Activated T-helper 17 cell treated with anti-CD3 and anti-CD28 coated beads, Interleukin-2, amount 50 U/mL, for 72 hours (primary cell): ENCODE measurements around the gene MRPS6. TPM values are rescaled to one million over a fixed set of nuclear protein-coding genes. Genes with fewer than 3 reads are reported as not detected.
A peak's percentile ranks its signal among the peaks of the same experiment; 100 is the strongest.

Experiments
- ATAC-seq: fragments of 150-1000 bp; cut with Tn5 transposase; replicated peaks from 2 replicates; pipeline ENCODE4 v1.10.0; 2021; ENCODE audit warnings: mild to moderate bottlenecking, moderate library complexity
- H3K27ac Mint-ChIP-seq: one replicate; pipeline ENCODE4 v1.8.0; 2022; ENCODE audit warnings: mixed read lengths
- H3K27me3 Mint-ChIP-seq: one replicate; pipeline ENCODE4 v1.8.0; 2022; ENCODE audit warnings: mixed read lengths
- H3K36me3 Mint-ChIP-seq: one replicate; pipeline ENCODE4 v1.8.0; 2022; ENCODE audit warnings: low read depth, mild to moderate bottlenecking, mixed read lengths
- H3K4me1 Mint-ChIP-seq: one replicate; pipeline ENCODE4 v1.8.0; 2022; ENCODE audit warnings: mixed read lengths
- H3K4me3 Mint-ChIP-seq: one replicate; pipeline ENCODE4 v1.8.0; 2022; ENCODE audit warnings: mild to moderate bottlenecking, mixed read lengths
- H3K9me3 Mint-ChIP-seq: one replicate; pipeline ENCODE4 v1.8.0; 2022; ENCODE audit warnings: mixed read lengths
- total RNA-seq, 2 donors: library from RNA; stranded (reverse); gene quantifications; one replicate each; pipeline ENCODE4 v1.2.3, GENCODE V29; 2022

Gene MRPS6
- total RNA-seq, 2 donors from 2014 or later, result 131 to 141 TPM

GRCh38 chr21:34148826-34149558 lies 75.6 kb downstream of the MRPS6 start:
- no peaks in the 10 kb centered on the region for H3K27me3 Mint-ChIP-seq
- no peak overlapping the region for H3K4me3 Mint-ChIP-seq
- H3K9me3 Mint-ChIP-seq, result peaks cover 5% of the 10 kb centered on the region
- no peak for ATAC-seq
- H3K4me1 Mint-ChIP-seq, result peaks cover 18% of the 10 kb centered on the region
- no peak overlapping the region for H3K27ac Mint-ChIP-seq
- peaks cover 21% of the 10 kb centered on the region for H3K36me3 Mint-ChIP-seq

- H3K27ac Mint-ChIP-seq, result peak overlapping the region; percentile 36
- H3K4me3 Mint-ChIP-seq, result no peak overlapping the region
- H3K27me3 Mint-ChIP-seq, result no peaks in the 10 kb centered on the region
- peak; percentile 53 for ATAC-seq
- H3K9me3 Mint-ChIP-seq, result peaks cover 5% of the 10 kb centered on the region
- H3K36me3 Mint-ChIP-seq, result peaks cover 7% of the 10 kb centered on the region
- peaks cover 16% of the 10 kb centered on the region for H3K4me1 Mint-ChIP-seq
Observed at GRCh38 chr21:34152500-34152899, 79.1 kb downstream of the MRPS6 start.

GRCh38 chr21:34154878-34155277 lies 81.5 kb downstream of the MRPS6 start:
- Mint-ChIP-seq H3K27ac (peak overlapping the region; percentile 39), H3K27me3 (no peaks in the 10 kb centered on the region), H3K4me1 (peaks cover 16% of the 10 kb centered on the region), H3K36me3 (no peaks in the 10 kb centered on the region), H3K9me3 (peaks cover 9% of the 10 kb centered on the region), H3K4me3 (no peak overlapping the region)
- peak; percentile 70 for ATAC-seq

GRCh38 chr21:34156957-34157356 lies 83.6 kb downstream of the MRPS6 start:
- Mint-ChIP-seq H3K4me1 (peaks cover 16% of the 10 kb centered on the region), H3K27ac (no peak overlapping the region), H3K27me3 (no peaks in the 10 kb centered on the region), H3K36me3 (no peaks in the 10 kb centered on the region), H3K9me3 (peaks cover 9% of the 10 kb centered on the region), H3K4me3 (no peak overlapping the region)
- peak; percentile 22 for ATAC-seq

- no peaks in the 10 kb centered on the region for H3K36me3 Mint-ChIP-seq
- no peaks in the 10 kb centered on the region for H3K27me3 Mint-ChIP-seq
- ATAC-seq, result no peak
- H3K9me3 Mint-ChIP-seq, result peaks cover 10% of the 10 kb centered on the region
- peak overlapping the region; percentile 23 for H3K27ac Mint-ChIP-seq
- H3K4me1 Mint-ChIP-seq, result peaks cover 12% of the 10 kb centered on the region
- no peak overlapping the region for H3K4me3 Mint-ChIP-seq
Observed at GRCh38 chr21:34157521-34157920, 84.1 kb downstream of the MRPS6 start.

- Mint-ChIP-seq H3K27me3 (no peaks in the 10 kb centered on the region), H3K9me3 (peaks cover 8% of the 10 kb centered on the region), H3K36me3 (peaks cover under 1% of the 10 kb centered on the region), H3K27ac (no peak overlapping the region), H3K4me1 (peaks cover 4% of the 10 kb centered on the region), H3K4me3 (no peak overlapping the region)
- no peak for ATAC-seq
Observed at GRCh38 chr21:34158866-34159835, 85.8 kb downstream of the MRPS6 start.

GRCh38 chr21:34166468-34166867 lies 93.1 kb downstream of the MRPS6 start:
- peaks cover 23% of the 10 kb centered on the region for H3K36me3 Mint-ChIP-seq
- H3K9me3 Mint-ChIP-seq, result peaks cover 30% of the 10 kb centered on the region
- no peak overlapping the region for H3K4me3 Mint-ChIP-seq
- no peak overlapping the region for H3K27ac Mint-ChIP-seq
- no peaks in the 10 kb centered on the region for H3K27me3 Mint-ChIP-seq
- no peaks in the 10 kb centered on the region for H3K4me1 Mint-ChIP-seq
- ATAC-seq, result no peak

GRCh38 chr21:34170886-34171285 lies 97.5 kb downstream of the MRPS6 start:
- H3K4me3 Mint-ChIP-seq, result no peak overlapping the region
- no peak for ATAC-seq
- H3K27ac Mint-ChIP-seq, result no peak overlapping the region
- no peaks in the 10 kb centered on the region for H3K4me1 Mint-ChIP-seq
- H3K36me3 Mint-ChIP-seq, result peaks cover 17% of the 10 kb centered on the region
- peaks cover 42% of the 10 kb centered on the region for H3K9me3 Mint-ChIP-seq
- no peaks in the 10 kb centered on the region for H3K27me3 Mint-ChIP-seq

GRCh38 chr21:34174470-34174869 lies 101.1 kb downstream of the MRPS6 start:
- Mint-ChIP-seq H3K36me3 (peaks cover 12% of the 10 kb centered on the region), H3K27me3 (no peaks in the 10 kb centered on the region), H3K4me1 (no peaks in the 10 kb centered on the region), H3K27ac (no peak overlapping the region), H3K4me3 (no peak overlapping the region), H3K9me3 (peaks cover 25% of the 10 kb centered on the region)
- ATAC-seq, result no peak

GRCh38 chr21:34176448-34176847 lies 103.1 kb downstream of the MRPS6 start:
- Mint-ChIP-seq H3K4me3 (no peak overlapping the region), H3K27me3 (no peaks in the 10 kb centered on the region), H3K4me1 (no peaks in the 10 kb centered on the region), H3K9me3 (peaks cover 22% of the 10 kb centered on the region), H3K27ac (no peak overlapping the region), H3K36me3 (peaks cover 6% of the 10 kb centered on the region)
- no peak for ATAC-seq

GRCh38 chr21:34177919-34178567 lies 104.7 kb downstream of the MRPS6 start:
- Mint-ChIP-seq H3K4me3 (no peak overlapping the region), H3K36me3 (peaks cover 6% of the 10 kb centered on the region), H3K4me1 (peaks cover 4% of the 10 kb centered on the region), H3K9me3 (peaks cover 16% of the 10 kb centered on the region), H3K27me3 (no peaks in the 10 kb centered on the region), H3K27ac (no peak overlapping the region)
- ATAC-seq, result no peak

- H3K36me3 Mint-ChIP-seq, result no peaks in the 10 kb centered on the region
- no peak overlapping the region for H3K27ac Mint-ChIP-seq
- no peaks in the 10 kb centered on the region for H3K27me3 Mint-ChIP-seq
- H3K9me3 Mint-ChIP-seq, result peaks cover 9% of the 10 kb centered on the region
- no peak overlapping the region for H3K4me3 Mint-ChIP-seq
- H3K4me1 Mint-ChIP-seq, result peaks cover 4% of the 10 kb centered on the region
- no peak for ATAC-seq
Observed at GRCh38 chr21:34179204-34179935, 106.0 kb downstream of the MRPS6 start.

- Mint-ChIP-seq H3K27me3 (no peaks in the 10 kb centered on the region), H3K4me3 (no peak overlapping the region), H3K27ac (no peak overlapping the region), H3K9me3 (peaks cover 6% of the 10 kb centered on the region), H3K36me3 (no peaks in the 10 kb centered on the region), H3K4me1 (peaks cover 4% of the 10 kb centered on the region)
- no peak for ATAC-seq
Observed at GRCh38 chr21:34180407-34180806, 107.0 kb downstream of the MRPS6 start.

GRCh38 chr21:34180826-34181359 lies 107.5 kb downstream of the MRPS6 start:
- no peak overlapping the region for H3K27ac Mint-ChIP-seq
- no peak for ATAC-seq
- H3K9me3 Mint-ChIP-seq, result peaks cover 6% of the 10 kb centered on the region
- no peak overlapping the region for H3K4me3 Mint-ChIP-seq
- peaks cover 4% of the 10 kb centered on the region for H3K4me1 Mint-ChIP-seq
- no peaks in the 10 kb centered on the region for H3K27me3 Mint-ChIP-seq
- H3K36me3 Mint-ChIP-seq, result no peaks in the 10 kb centered on the region
